K562 (cell line): Measurements from ENCODE around the gene LRRC43. TPM values are rescaled to one million over a fixed set of nuclear protein-coding genes. Genes with fewer than 3 reads are reported as not detected.

Source experiments
- ATAC-seq: fragments of 200-7000 bp; cut with Tn5 transposase; 3 replicates; pipeline ENCODE4 v1.9.1; 2020; ENCODE audit warnings: moderate library complexity
- BruUV-seq: library from RNA; stranded (reverse); fragments of 400-500 nt; replicated peaks from 2 replicates; lab custom pipeline; 2021; lab: Mats Ljungman, UMichigan
- CTCF ChIA-PET: fragments of 300-600 bp; formaldehyde crosslinking; extraction: SDS; loops from one replicate; lab custom pipeline; 2021; ENCODE audit warnings: low intra/inter-chr PET ratio; lab: Yijun Ruan, JAX
- POLR2A ChIA-PET: fragments of 300-600, 350-650 bp; sonication (Branson Sonifier 250); formaldehyde crosslinking; extraction: SDS; loops from one replicate; lab custom pipeline; 2021; ENCODE audit warnings: antibody characterized with exemption, inconsistent platforms; lab: Yijun Ruan, JAX
- DNase-seq, 4 experiments: peaks; one replicate each; pipeline versions ENCODE4 v3.0.0 to v3.0.0-alpha.2; 2011 to 2018; ENCODE audit warnings: low spot score in 3 of 4, mixed read lengths in 3 of 4; ENCODE audit errors: extremely low read depth in 1 of 4
- FAIRE-seq: peaks from 2 replicates; lab custom pipeline; 2011; peaks lifted over from hg19 to GRCh38; lab: Jason Lieb, UNC
- H2AFZ ChIP-seq: 2 replicates; pipeline ENCODE4 v1.6.0; 2011; ENCODE audit warnings: low read depth, low read length, control low read depth, inconsistent platforms
- H3K27ac ChIP-seq: fragments of 200-600 bp; 3 replicates; pipeline ENCODE4 v1.8.0; 2011; ENCODE audit warnings: low read depth, mild to moderate bottlenecking, control low read depth, inconsistent platforms, low read length, moderate library complexity, mixed read lengths; ENCODE audit errors: extremely low read depth
- H3K27me3 ChIP-seq, 2 experiments: fragments of 300-600 bp in 1 of 2; 2 replicates in 1 of 2; 3 replicates in 1 of 2; pipeline versions ENCODE4 v1.6.0 to v1.8.0; 2011; ENCODE audit warnings: inconsistent platforms in 2 of 2, low read length in 2 of 2, mild to moderate bottlenecking in 1 of 2, mixed read lengths in 1 of 2, moderate library complexity in 1 of 2; ENCODE audit not compliant: control insufficient read depth in 2 of 2, insufficient read depth in 2 of 2
- H3K36me3 ChIP-seq: fragments of 300-600 bp; 3 replicates; pipeline ENCODE4 v1.8.0; 2011; ENCODE audit warnings: mild to moderate bottlenecking, low read length, inconsistent platforms; ENCODE audit not compliant: control insufficient read depth, insufficient read depth
- H3K4me1 ChIP-seq, 2 experiments: fragments of 200-600 bp in 1 of 2; replicated peaks in 1 of 2; 2 replicates in 1 of 2; 3 replicates in 1 of 2; pipeline versions ENCODE4 v1.5.1 to v1.8.0; 2011; ENCODE audit warnings: inconsistent platforms in 2 of 2, low read length in 2 of 2, mild to moderate bottlenecking in 1 of 2, mixed read lengths in 1 of 2, moderate library complexity in 1 of 2; ENCODE audit not compliant: control insufficient read depth in 2 of 2, insufficient read depth in 2 of 2
- H3K4me2 ChIP-seq: 2 replicates; pipeline ENCODE4 v1.6.1; 2011; ENCODE audit warnings: low read length, control low read depth, inconsistent platforms, mixed read lengths; ENCODE audit not compliant: insufficient read depth
- H3K4me3 ChIP-seq: fragments of 200-600 bp; sonication (generic), shearing (Covaris generic); 2 replicates; pipeline ENCODE4 v1.5.1; 2016; ENCODE audit warnings: control low read depth, inconsistent platforms
- H3K79me2 ChIP-seq: fragments of 200-600 bp; 3 replicates; pipeline ENCODE4 v1.8.0; 2011; ENCODE audit warnings: low read length, inconsistent platforms; ENCODE audit not compliant: control insufficient read depth, insufficient read depth
- H3K9ac ChIP-seq, 2 experiments: 2 replicates each; pipeline versions ENCODE4 v1.6.0 to v1.6.1; 2011; ENCODE audit warnings: low read depth in 2 of 2, low read length in 2 of 2, control low read depth in 1 of 2, inconsistent platforms in 1 of 2, mild to moderate bottlenecking in 1 of 2, mixed read lengths in 1 of 2; ENCODE audit not compliant: insufficient read depth in 1 of 2
- H3K9me1 ChIP-seq: one replicate; pipeline ENCODE4 v1.6.0; 2011; ENCODE audit warnings: inconsistent platforms, mild to moderate bottlenecking, low read length, moderate library complexity; ENCODE audit not compliant: control insufficient read depth, insufficient read depth
- H3K9me3 ChIP-seq: replicated peaks from 2 replicates; pipeline ENCODE4 v1.5.1; 2011; ENCODE audit warnings: low read depth, low read length, inconsistent platforms; ENCODE audit not compliant: control insufficient read depth, insufficient read depth
- H4K20me1 ChIP-seq: replicated peaks from 2 replicates; pipeline ENCODE4 v1.6.1; 2011; ENCODE audit warnings: low read length, inconsistent platforms, mixed read lengths; ENCODE audit not compliant: control insufficient read depth, insufficient read depth
- ARID1B ChIP-seq: fragments of 450-650 bp; IDR thresholded peaks from 2 replicates; pipeline ENCODE4 v1.6.1; 2016; ENCODE audit warnings: antibody characterized with exemption, mild to moderate bottlenecking, inconsistent platforms
- CBX1 ChIP-seq: sonication (generic); IDR thresholded peaks from 2 replicates; pipeline ENCODE4 v1.6.1; 2016; ENCODE audit warnings: antibody characterized with exemption, low read depth, mild to moderate bottlenecking
- CCNT2 ChIP-seq: IDR thresholded peaks from 2 replicates; pipeline ENCODE4 v1.6.1; 2011; ENCODE audit warnings: borderline replicate concordance, low read depth, mild to moderate bottlenecking, moderate library complexity, mixed read lengths, low read length; ENCODE audit not compliant: insufficient read length; ENCODE audit errors: extremely low read depth
- GATA2 ChIP-seq: sonication (generic); formaldehyde crosslinking; IDR thresholded peaks from 2 replicates; pipeline ENCODE4 v1.4.0; 2020; ENCODE audit warnings: mild to moderate bottlenecking, missing genetic modification reagents
- HDAC2 ChIP-seq: fragments of 450-650 bp; IDR thresholded peaks from 2 replicates; pipeline ENCODE4 v1.6.1; 2016; ENCODE audit warnings: mild to moderate bottlenecking
- HMG20A ChIP-seq: fragments of 450-650 bp; formaldehyde crosslinking; conservative IDR thresholded peaks from 2 replicates; pipeline ENCODE4 v1.4.0; 2020; ENCODE audit warnings: mild to moderate bottlenecking, mixed read lengths
- MEIS2 ChIP-seq: fragments of 450-650 bp; IDR thresholded peaks from 2 replicates; pipeline ENCODE4 v1.6.1; 2014; ENCODE audit warnings: mild to moderate bottlenecking; ENCODE audit not compliant: partially characterized antibody
- MLLT1 ChIP-seq, 2 experiments: fragments of 450-650 bp; IDR thresholded peaks; 2 replicates each; pipeline ENCODE4 v1.6.1; 2016
- MTA2 ChIP-seq: fragments of 450-650 bp; IDR thresholded peaks from 2 replicates; pipeline ENCODE4 v1.6.1; 2016; ENCODE audit warnings: low read depth
- MTA3 ChIP-seq: fragments of 450-650 bp; formaldehyde crosslinking; IDR thresholded peaks from 2 replicates; pipeline ENCODE4 v1.6.1; 2017; ENCODE audit warnings: mild to moderate bottlenecking, borderline replicate concordance
- NBN ChIP-seq: fragments of 450-650 bp; IDR thresholded peaks from 2 replicates; pipeline ENCODE4 v1.6.1; 2016; ENCODE audit warnings: low read depth, mild to moderate bottlenecking
- PHTF2 ChIP-seq: fragments of 250-450 bp; sonication (Bioruptor Pico); IDR thresholded peaks from 2 replicates; pipeline ENCODE4 v1.5.0; 2021; ENCODE audit warnings: mild to moderate bottlenecking
- PKNOX1 ChIP-seq: fragments of 450-650 bp; IDR thresholded peaks from 2 replicates; pipeline ENCODE4 v1.6.1; 2016
- SMARCE1 ChIP-seq: fragments of 450-650 bp; IDR thresholded peaks from 2 replicates; pipeline ENCODE4 v1.7.1; 2016; ENCODE audit warnings: mild to moderate bottlenecking
- SOX6 ChIP-seq: fragments of 450-650 bp; IDR thresholded peaks from 2 replicates; pipeline ENCODE4 v1.6.1; 2014; ENCODE audit warnings: mild to moderate bottlenecking
- TBL1XR1 ChIP-seq, 2 experiments: IDR thresholded peaks; 2 replicates each; pipeline ENCODE4 v1.6.1; 2012; ENCODE audit warnings: improper control_type of control experiment in 2 of 2, low read length in 2 of 2, mild to moderate bottlenecking in 1 of 2
- TRIM24 ChIP-seq, 2 experiments: fragments of 450-650 bp; IDR thresholded peaks; 2 replicates each; pipeline ENCODE4 v1.6.1; 2016
- U2AF1 ChIP-seq: fragments of 200-400 bp; formaldehyde crosslinking; optimal IDR thresholded peaks from 2 replicates; pipeline ENCODE3; 2017; ENCODE audit warnings: mild to moderate bottlenecking, low read depth, low read length, moderate library complexity
- XRCC5 ChIP-seq: fragments of 200-400 bp; formaldehyde crosslinking; IDR thresholded peaks from 2 replicates; pipeline ENCODE4 v1.6.1; 2017; ENCODE audit warnings: low read depth, mild to moderate bottlenecking, low read length
- ZC3H11A ChIP-seq: IDR thresholded peaks from 2 replicates; pipeline ENCODE4 v1.6.1; 2012; ENCODE audit warnings: low read depth, low read length, improper control_type of control experiment
- ZNF740 ChIP-seq, 3 experiments: fragments of 200-800 bp in 1 of 3; sonication (Bioruptor generic) in 1 of 3; sonication (generic) in 1 of 3; formaldehyde crosslinking in 1 of 3; IDR thresholded peaks; 2 replicates each; pipeline versions ENCODE4 v1.6.1 to v1.8.0; 2016 to 2022; ENCODE audit warnings: mild to moderate bottlenecking in 2 of 3, missing compliant biosample characterization in 2 of 3, missing genetic modification characterization in 2 of 3, missing genetic modification reagents in 1 of 3
- ZZZ3 ChIP-seq: fragments of 450-650 bp; IDR thresholded peaks from 2 replicates; pipeline ENCODE4 v1.6.1; 2016; ENCODE audit warnings: antibody characterized with exemption, mild to moderate bottlenecking, moderate library complexity
- WGBS: fragments of 100-300 bp; shearing (Covaris generic); methylation state at CpG from one replicate; pipeline ENCODE4 v1.1.6; 2016; ENCODE audit warnings: low coverage, mixed read lengths; ENCODE audit not compliant: insufficient coverage; ENCODE audit errors: missing lambda C conversion rate; 5-methylcytosine and 5-hydroxymethylcytosine counted together
- in situ Hi-C: fragments of 300-500 bp; cut with MboI; formaldehyde crosslinking; loops from 4 replicates; pipeline ENCODE4 v1.15.0; 2018; ENCODE audit warnings: inconsistent platforms, mixed read lengths
- intact Hi-C: fragments of 100-400 bp; cut with micrococcal nuclease; formaldehyde crosslinking; loops from 2 replicates; pipeline ENCODE4 v1.14.2; 2022
- polyA plus RNA-seq, 8 experiments: library from polyadenylated mRNA; depleted of rRNA in 4 of 8; stranded (reverse) in 5 of 8; unstranded in 3 of 8; fragments of >200 nt; fragmentation: Nextera tagmentation in 2 of 8; fragmentation: Illumina TruSeq in 1 of 8; extraction: Ambion mirVana in 2 of 8; extraction: Trizol in 1 of 8; gene quantifications; 2 replicates each; pipeline versions ENCODE4 v1.2.1 to v1.2.3, GENCODE V29; 2011 to 2014; ENCODE audit warnings: inconsistent platforms in 1 of 8, missing spikeins in 1 of 8
- total RNA-seq, 7 experiments: library from RNA; depleted of rRNA in 6 of 7; stranded (reverse); fragments of >200 nt in 6 of 7; fragmentation: Illumina TruSeq in 2 of 7; extraction: Trizol in 2 of 7; gene quantifications; 2 replicates each; pipeline versions ENCODE4 v1.2.1 to v1.2.3, GENCODE V29; 2011 to 2021; ENCODE audit warnings: low replicate concordance in 1 of 7

Gene LRRC43
- total and polyA plus RNA-seq, 9 of the 15 experiments (the other 6 are each of a cell fraction or from before 2014, with no cell fraction given), result 0.19 TPM; not detected in 8

- ATAC-seq, result peak; percentile 57
- H4K20me1 ChIP-seq, result no peaks in the 10 kb centered on the region
- no peak overlapping the region for H2AFZ ChIP-seq
- intact Hi-C loops (loop anchor here (5.0 kb wide), 1 partner anchor 37 kb away; no protein-coding TSS in a partner anchor), in situ Hi-C loops (no loop called here)
- H3K4me2 ChIP-seq, result no peak overlapping the region; the same call in 1 of the 2 replicates
- CTCF ChIA-PET, result no interaction called here
- peaks cover 8 to 10% of the 10 kb centered on the region in 2 experiments; a peak in 4 of 5 replicates for H3K4me1 ChIP-seq
- no peaks in the 10 kb centered on the region for H3K79me2 ChIP-seq
- WGBS, result 2% methylated on average over 10 of the region's 10 CpGs
- no peaks in the 10 kb centered on the region for H3K9me1 ChIP-seq
- POLR2A ChIA-PET, result interaction anchor here (0.9 to 1.4 kb wide), 2 partner anchors 10 to 25 kb away, joined by 3 to 4 read pairs; no protein-coding TSS in a partner anchor
- no TSS peak for BruUV-seq
- DNase-seq, result peak in 1 of 4 experiments; percentile 60
- H3K27me3 ChIP-seq, result peaks cover 2 to 14% of the 10 kb centered on the region in 2 experiments; a peak in 2 of 5 replicates
- H3K36me3 ChIP-seq, result no peaks in the 10 kb centered on the region
- H3K9me3 ChIP-seq, result no peaks in the 10 kb centered on the region
- H3K27ac ChIP-seq, result no peak overlapping the region
- FAIRE-seq, result no peak
- H3K9ac ChIP-seq, result peak overlapping the region in 1 of 2 experiments; percentile 78; a peak in 1 of 4 replicates
- no peak overlapping the region for H3K4me3 ChIP-seq
- TF ChIP-seq HDAC2, result peak; percentile 54; the same call in 1 of the 2 replicates
- TF ChIP-seq TBL1XR1 (IDR thresholded peaks at IDR 0.05; ENCODE audit: low read length in 2 of 2), result no peak
- no peak for TF ChIP-seq CBX1
- peak; percentile 41; the same call in 1 of the 2 replicates for TF ChIP-seq MTA3
- no peak for TF ChIP-seq ZZZ3
- TF ChIP-seq XRCC5, result no peak
- TF ChIP-seq HMG20A (CRISPR knock-in tag), result no peak
- TF ChIP-seq SMARCE1, result peak; percentile 31; the same call in 1 of the 2 replicates
- no peak for TF ChIP-seq NBN
- TF ChIP-seq MTA2, result peak; percentile 37
- peak; percentile 84 for TF ChIP-seq MEIS2
- peak; percentile 74 for TF ChIP-seq ARID1B
- TF ChIP-seq U2AF1, result no peak
- TF ChIP-seq ZNF740 (CRISPR knock-in tag; IDR thresholded peaks at IDR 0.05), result no peak
- TF ChIP-seq ZNF740 (tag; IDR thresholded peaks at IDR 0.05), result no peak
- peak; percentile 35 to 58; a peak in 1 of 4 replicates for TF ChIP-seq TRIM24 (IDR thresholded peaks at IDR 0.05)
- TF ChIP-seq MLLT1 (IDR thresholded peaks at IDR 0.05), result no peak
- peak; percentile 68 for TF ChIP-seq PKNOX1
- peak; percentile 40; the same call in 1 of the 2 replicates for TF ChIP-seq SOX6
- TF ChIP-seq GATA2 (CRISPR knock-in tag), result peak; percentile 59
- peak; percentile 21 for TF ChIP-seq CCNT2
- no peak for TF ChIP-seq PHTF2 (CRISPR knock-in tag)
- no peak for TF ChIP-seq ZC3H11A
Observed at GRCh38 chr12:122155705-122156104, 27.2 kb upstream of the LRRC43 start.
